ENCODE results near the gene WWOX.

GRCh38 chr16:78220571-78220970 is 121.1 kb downstream of the WWOX start:
- TF ChIP-seq CTCF (IDR thresholded peaks at IDR 0.05): no peak
- no peak for TF ChIP-seq POLR2A (IDR thresholded peaks at IDR 0.05)

Data from thyroid gland (tissue), 4 donors.